Loucy (cell line): Measurements from ENCODE around the gene NOLC1.
A peak's percentile ranks its signal among the peaks of the same experiment; 100 is the strongest.

Experiments used
- H2AFZ ChIP-seq: fragments of 200-600 bp; sonication (generic); 2 replicates; pipeline ENCODE4 v1.6.0; 2016; ENCODE audit warnings: antibody characterized with exemption, mild to moderate bottlenecking, low read length, moderate library complexity
- H3F3A ChIP-seq: fragments of 200-600 bp; 2 replicates; pipeline ENCODE4 v1.6.0; 2016; ENCODE audit warnings: antibody characterized with exemption, low read depth, mild to moderate bottlenecking
- H3K27me3 ChIP-seq: fragments of 200-600 bp; sonication (generic); 2 replicates; pipeline ENCODE4 v1.6.1; 2014; ENCODE audit warnings: low read length, mild to moderate bottlenecking; ENCODE audit not compliant: insufficient read depth, poor library complexity, severe bottlenecking
- H3K36me3 ChIP-seq: fragments of 200-600 bp; sonication (generic); 2 replicates; pipeline ENCODE4 v1.6.1; 2016; ENCODE audit warnings: low read length; ENCODE audit not compliant: insufficient read depth
- H3K4me1 ChIP-seq: fragments of 200-600 bp; sonication (generic); 2 replicates; pipeline ENCODE4 v1.5.1; 2014; ENCODE audit warnings: low read length, mild to moderate bottlenecking; ENCODE audit not compliant: insufficient read depth, poor library complexity, severe bottlenecking
- H3K4me2 ChIP-seq: fragments of 200-600 bp; sonication (generic); 2 replicates; pipeline ENCODE4 v1.6.0; 2014; ENCODE audit warnings: antibody characterized with exemption, low read length, low read depth, mild to moderate bottlenecking; ENCODE audit not compliant: poor library complexity, severe bottlenecking
- H3K4me3 ChIP-seq: fragments of 200-600 bp; sonication (generic); 2 replicates; pipeline ENCODE4 v1.5.1; 2014; ENCODE audit warnings: low read length, mild to moderate bottlenecking, mixed read lengths; ENCODE audit not compliant: poor library complexity, severe bottlenecking
- H3K79me2 ChIP-seq: fragments of 200-600 bp; sonication (generic); 2 replicates; pipeline ENCODE4 v1.6.1; 2014; ENCODE audit warnings: low read length; ENCODE audit not compliant: insufficient read depth
- H3K9ac ChIP-seq: fragments of 200-600 bp; sonication (generic); 2 replicates; pipeline ENCODE4 v1.6.0; 2014; ENCODE audit warnings: mild to moderate bottlenecking, low read depth, low read length, moderate library complexity; ENCODE audit not compliant: poor library complexity, severe bottlenecking
- H3K9me2 ChIP-seq: fragments of 200-600 bp; sonication (generic); replicated peaks from 2 replicates; pipeline ENCODE4 v1.6.1; 2016; ENCODE audit warnings: low read depth, low read length, mixed read lengths
- H3K9me3 ChIP-seq: fragments of 200-600 bp; sonication (generic); 2 replicates; pipeline ENCODE4 v1.6.1; 2014; ENCODE audit warnings: mild to moderate bottlenecking, antibody characterized with exemption, low read length, low read depth; ENCODE audit not compliant: insufficient read depth
- H4K20me1 ChIP-seq: fragments of 200-600 bp; sonication (generic); 2 replicates; pipeline ENCODE4 v1.6.0; 2014; ENCODE audit warnings: antibody characterized with exemption, low read length, mild to moderate bottlenecking; ENCODE audit not compliant: insufficient read depth, poor library complexity, severe bottlenecking
- CTCF ChIP-seq: fragments of 200-600 bp; sonication (generic); conservative IDR thresholded peaks from 2 replicates; pipeline ENCODE4 v1.5.1; 2014; ENCODE audit warnings: mild to moderate bottlenecking, antibody characterized with exemption, low read length
- EZH2phosphoT487 ChIP-seq: fragments of 200-600 bp; IDR thresholded peaks from 2 replicates; pipeline ENCODE4 v1.6.1; 2018; ENCODE audit warnings: antibody characterized with exemption, mild to moderate bottlenecking, moderate library complexity, borderline replicate concordance

NOLC1 gene

DNA sequence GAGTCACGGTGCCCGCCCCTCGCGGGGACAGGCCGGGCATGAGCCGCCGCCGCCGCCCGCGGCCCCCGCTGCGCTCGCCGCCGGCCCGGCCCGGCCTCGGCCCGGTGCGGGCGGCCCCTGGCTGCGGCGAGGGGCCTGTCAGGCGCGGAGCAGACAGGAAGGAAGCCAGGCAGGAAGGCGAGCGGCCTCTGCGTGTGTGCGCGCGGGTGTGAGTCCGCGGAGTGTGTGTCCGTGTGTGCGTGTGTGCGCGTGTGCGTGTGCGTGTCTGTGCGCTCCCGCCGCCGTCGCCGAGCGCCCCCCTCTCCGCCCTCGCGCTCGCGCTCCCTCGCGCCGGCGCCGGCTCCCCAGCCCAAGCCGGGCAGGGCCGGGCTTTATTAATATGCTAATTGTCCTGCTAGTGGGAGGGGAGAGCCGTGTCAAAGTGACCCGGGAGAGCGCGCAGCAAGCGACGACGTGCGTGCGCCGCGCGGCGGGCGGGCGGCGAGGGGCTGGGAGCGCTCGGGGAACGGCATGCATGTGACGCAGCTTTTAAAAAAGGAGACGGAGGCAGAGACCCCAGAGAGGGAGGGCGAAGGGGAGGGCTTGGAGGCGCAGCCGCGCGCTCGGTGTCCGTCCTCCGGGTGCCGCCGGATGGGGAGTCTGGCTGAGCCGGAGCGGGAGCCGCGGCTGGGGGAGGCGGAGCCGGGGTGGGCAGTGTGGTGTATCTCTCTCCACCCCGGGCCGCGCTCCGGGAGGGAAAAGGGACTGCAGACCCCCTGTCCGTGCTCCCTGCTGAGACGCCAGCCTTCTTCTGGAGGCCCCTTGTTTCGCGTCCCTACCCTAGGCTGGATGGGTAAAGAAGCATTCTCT, 31.8 kb upstream of the NOLC1 start, which contains the start of gene LDB1:
TSS of gene LDB1 (minus strand) at position 227 of the 849 bp plus-strand sequence. CDS start 258 bp downstream, outside the sequence.
- Histone ChIP-seq H3K9me3 (no peaks in the 10 kb centered on the region), H3K27me3 (no peaks in the 10 kb centered on the region), H3K36me3 (no peaks in the 10 kb centered on the region), H2AFZ (peak within 1 kb of the TSS; percentile 74), H3K4me2 (peak within 1 kb of the TSS; percentile 97), H4K20me1 (peaks cover 19% of the 10 kb centered on the region), H3K79me2 (peaks cover 42% of the 10 kb centered on the region), H3K4me1 (peaks cover 45% of the 10 kb centered on the region), H3K9ac (peak within 1 kb of the TSS; percentile 94), H3K4me3 (peak within 1 kb of the TSS; percentile 76), H3K9me2 (no peaks in the 10 kb centered on the region), H3F3A (peaks cover 10% of the 10 kb centered on the region; the same call in 1 of the 2 replicates)
- no peak for TF ChIP-seq EZH2phosphoT487
- no peak; the same call in 1 of the 2 replicates for TF ChIP-seq CTCF

DNA sequence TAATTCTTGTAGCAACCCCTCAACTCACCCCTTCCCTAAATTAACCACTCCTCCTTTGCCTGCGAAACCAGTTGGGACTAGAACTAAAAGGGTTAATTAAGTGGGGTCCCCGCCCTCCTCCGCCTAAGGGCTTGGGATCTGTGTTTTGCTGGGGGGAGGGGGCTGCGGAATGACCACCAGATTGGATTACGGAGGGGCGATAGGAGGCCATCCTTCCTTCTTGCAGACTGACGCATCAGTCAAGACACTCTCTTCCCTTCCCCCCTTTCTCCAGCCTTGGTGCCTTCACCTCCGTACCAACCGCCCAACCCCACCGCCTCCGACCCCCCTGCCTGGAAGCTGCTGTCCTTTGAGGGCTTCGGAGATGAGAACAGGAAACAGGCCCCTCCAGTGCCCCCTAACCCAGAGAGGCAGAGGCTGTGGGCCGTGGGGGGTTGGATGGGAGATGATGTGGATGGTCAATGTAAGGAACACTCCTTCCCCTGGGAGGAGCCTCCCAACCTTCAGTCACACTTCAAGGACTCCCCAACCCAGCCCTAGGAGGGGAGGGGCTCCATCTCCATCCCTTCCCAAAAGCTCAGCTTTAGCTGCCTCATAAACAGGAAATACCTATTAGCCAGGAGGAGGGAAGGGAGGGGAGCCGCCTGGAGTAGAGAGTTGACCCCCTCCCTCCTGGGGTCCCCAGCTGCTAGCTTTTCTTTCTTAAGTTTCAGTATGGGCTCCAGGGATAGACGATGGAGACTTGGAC, 31.0 kb upstream of the NOLC1 start:
- TF ChIP-seq EZH2phosphoT487 (no peak), CTCF (no peak)
- no peaks in the 10 kb centered on the region for H3K9me3 ChIP-seq
- no peaks in the 10 kb centered on the region for H3K27me3 ChIP-seq
- H4K20me1 ChIP-seq, result peaks cover 13% of the 10 kb centered on the region
- H3K4me1 ChIP-seq, result peaks cover 39% of the 10 kb centered on the region
- no peaks in the 10 kb centered on the region for H3K9me2 ChIP-seq
- no peaks in the 10 kb centered on the region for H3K36me3 ChIP-seq
- peak overlapping the region; percentile 94 for H3K9ac ChIP-seq
- peak overlapping the region; percentile 74 for H2AFZ ChIP-seq
- peak overlapping the region; percentile 76 for H3K4me3 ChIP-seq
- peaks cover 34% of the 10 kb centered on the region for H3K79me2 ChIP-seq
- peaks cover 10% of the 10 kb centered on the region; the same call in 1 of the 2 replicates for H3F3A ChIP-seq
- H3K4me2 ChIP-seq, result peak overlapping the region; percentile 87

DNA sequence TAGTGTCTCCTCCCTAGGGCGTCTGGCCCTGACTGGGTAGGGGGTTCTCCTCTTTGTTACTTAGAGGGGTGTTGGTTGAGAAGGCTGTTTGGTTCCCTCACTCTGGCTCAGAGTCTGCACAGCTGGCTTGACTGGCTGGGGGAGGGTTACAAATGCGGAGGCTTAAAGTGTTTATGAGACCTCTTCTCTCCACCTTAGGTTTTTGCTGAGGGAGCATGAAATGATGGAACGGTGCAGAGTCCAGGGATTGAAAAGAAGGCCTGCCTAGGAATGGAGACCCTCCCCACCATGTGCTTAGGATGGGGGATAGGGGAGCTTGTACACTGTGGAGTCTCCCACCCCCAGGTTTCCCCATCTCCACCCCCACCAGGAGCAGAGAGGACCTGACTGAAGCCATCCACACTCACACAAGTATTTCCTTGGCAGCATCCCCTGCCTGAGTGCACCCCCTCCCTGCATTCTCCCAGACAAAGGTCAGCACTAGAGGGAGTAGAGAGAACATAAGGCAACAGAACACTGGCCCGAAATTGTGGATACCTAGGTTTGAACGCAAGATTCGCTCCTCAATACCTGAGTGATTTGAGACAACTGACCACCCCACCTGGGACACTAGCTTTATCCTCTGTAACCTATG, 30.3 kb upstream of the NOLC1 start:
- TF ChIP-seq EZH2phosphoT487 (no peak), CTCF (no peak)
- peaks cover 10% of the 10 kb centered on the region; the same call in 1 of the 2 replicates for H3F3A ChIP-seq
- H3K9me2 ChIP-seq, result no peaks in the 10 kb centered on the region
- peaks cover 32% of the 10 kb centered on the region for H3K4me1 ChIP-seq
- H3K9me3 ChIP-seq, result no peaks in the 10 kb centered on the region
- H3K79me2 ChIP-seq, result peaks cover 27% of the 10 kb centered on the region
- peak overlapping the region; percentile 76 for H3K4me3 ChIP-seq
- H3K4me2 ChIP-seq, result peak overlapping the region; percentile 87
- H3K9ac ChIP-seq, result peak overlapping the region; percentile 94
- H3K27me3 ChIP-seq, result no peaks in the 10 kb centered on the region
- peaks cover 8% of the 10 kb centered on the region for H4K20me1 ChIP-seq
- H2AFZ ChIP-seq, result no peak overlapping the region
- H3K36me3 ChIP-seq, result no peaks in the 10 kb centered on the region
